Stomach (tissue), 9 donors: Measurements from ENCODE around the gene AAR2. TPM values are rescaled to one million over a fixed set of nuclear protein-coding genes. Genes with fewer than 3 reads are reported as not detected.

Source experiments
- DNase-seq, 2 donors: peaks; one replicate each; pipeline versions ENCODE4 v3.0.0 to v3.0.0-alpha.2; 2013 to 2019
- H3K27ac ChIP-seq, 5 donors: fragments of 200-600 bp in 4 of 5; sonication (generic) in 4 of 5; one replicate each; pipeline ENCODE4 v1.5.1; 2013 to 2019; ENCODE audit warnings: mild to moderate bottlenecking in 1 of 5, moderate library complexity in 1 of 5
- H3K27me3 ChIP-seq, 3 donors: fragments of 200-600 bp; sonication (generic); one replicate each; pipeline ENCODE4 v1.5.1; 2017 to 2019; ENCODE audit warnings: mixed run types in 1 of 3
- H3K36me3 ChIP-seq, 4 donors: fragments of 200-600 bp; sonication (generic); 1 replicate in 3 of 4; 2 replicates in 1 of 4; pipeline ENCODE4 v1.5.1; 2016 to 2019
- H3K4me1 ChIP-seq, 4 donors: fragments of 200-600 bp; sonication (generic); one replicate each; pipeline ENCODE4 v1.5.1; 2016 to 2019
- H3K4me3 ChIP-seq, 4 donors: fragments of 200-600 bp; sonication (generic) in 3 of 4; one replicate each; pipeline ENCODE4 v1.5.1; 2016 to 2019; ENCODE audit warnings: mild to moderate bottlenecking in 1 of 4
- H3K9me3 ChIP-seq, 4 donors: fragments of 200-600 bp; sonication (generic); one replicate each; pipeline ENCODE4 v1.5.1; 2016 to 2019
- CTCF ChIP-seq, 7 experiments: fragments of 450-650 bp in 4 of 7; fragments of 200-600 bp in 3 of 7; sonication (generic) in 3 of 7; IDR thresholded peaks; one replicate each; pipeline ENCODE4 v1.5.1; 2016 to 2019; ENCODE audit warnings: antibody characterized with exemption in 7 of 7, control low read depth in 2 of 7, mild to moderate bottlenecking in 1 of 7
- EP300 ChIP-seq: sonication (generic); formaldehyde crosslinking; IDR thresholded peaks from one replicate; pipeline ENCODE4 v1.6.1; 2017; ENCODE audit warnings: antibody characterized with exemption
- POLR2A ChIP-seq, 4 donors: fragments of 450-650 bp; IDR thresholded peaks; one replicate each; pipeline ENCODE4 v1.6.1; 2016; ENCODE audit warnings: antibody characterized with exemption in 4 of 4, control low read depth in 2 of 4, mild to moderate bottlenecking in 1 of 4, moderate library complexity in 1 of 4
- POLR2AphosphoS5 ChIP-seq, 3 donors: sonication (generic); formaldehyde crosslinking; IDR thresholded peaks; one replicate each; pipeline ENCODE4 v1.6.1; 2016; ENCODE audit warnings: antibody characterized with exemption in 3 of 3
- WGBS, 5 donors: extraction: QIAGEN DNeasy Blood & Tissue Kit in 3 of 5; methylation state at CpG; one replicate each; pipeline versions ENCODE4 v1.1.5 to v1.1.7; 2013 to 2018; 5-methylcytosine and 5-hydroxymethylcytosine counted together
- intact Hi-C: fragments of 100-400 bp; cut with DNase I; formaldehyde crosslinking; loops from one replicate; pipeline ENCODE4 v1.15.1; 2023; ENCODE audit warnings: low total_unique reads
- polyA plus RNA-seq, 3 donors: library from polyadenylated mRNA; stranded (reverse); fragments of 200-250 nt; gene quantifications; one replicate each; pipeline ENCODE4 v1.2.3, GENCODE V29; 2013
- total RNA-seq, 5 donors: library from RNA; depleted of rRNA; stranded (reverse); fragments of >200 nt; gene quantifications; one replicate each; pipeline versions ENCODE4 v1.1.0 to v1.2.3, GENCODE V29; 2014 to 2016
- donor health status: healthy with polysubstance abuse.
- donor health status: Bipolar disorder and iron deficiency.
- donor health status: healthy.

Gene AAR2
- total and polyA plus RNA-seq, 8 donors, result 4.7 to 75.6 (median 19.7) TPM

- intact Hi-C loops, result no loop called here
- no peaks in the 10 kb centered on the region for H3K9me3 ChIP-seq
Observed at GRCh38 chr20:36241678-36242077, 5.4 kb downstream of the AAR2 start.

GRCh38 chr20:36243726-36244125 lies 7.4 kb downstream of the AAR2 start:
- H3K4me3 ChIP-seq, result no peak overlapping the region
- intact Hi-C loops, result no loop called here
- no peaks in the 10 kb centered on the region for H3K27me3 ChIP-seq
- H3K27ac ChIP-seq, result no peak overlapping the region
- WGBS, 5 donors, result 29 to 54% (median 45%) methylated on average over 1 of the region's 1 CpG
- H3K9me3 ChIP-seq, result no peaks in the 10 kb centered on the region
- DNase-seq, result no peak
- TF ChIP-seq CTCF (IDR thresholded peaks at IDR 0.05), result no peak
- TF ChIP-seq POLR2AphosphoS5 (IDR thresholded peaks at IDR 0.05), result no peak
- no peak for TF ChIP-seq EP300
- TF ChIP-seq POLR2A (IDR thresholded peaks at IDR 0.05), result no peak
- H3K4me1 ChIP-seq, result peaks cover 0 to 34% (median 14%) of the 10 kb centered on the region in 4 donors
- peaks cover 63 to 96% (median 94%) of the 10 kb centered on the region in 4 donors for H3K36me3 ChIP-seq

More at GRCh38 chr20:36241678-36242077, 5.4 kb downstream of the AAR2 start:
- no peaks in the 10 kb centered on the region for H3K27me3 ChIP-seq
- 90 to 94% (median 92%) methylated on average over 4 of the region's 4 CpGs for WGBS, 5 donors
- H3K4me3 ChIP-seq, result no peak overlapping the region
- H3K27ac ChIP-seq, result no peak overlapping the region
- DNase-seq, result no peak
- peaks cover 17 to 54% (median 29%) of the 10 kb centered on the region in 4 donors for H3K4me1 ChIP-seq
- H3K36me3 ChIP-seq, result peaks cover 43 to 76% (median 73%) of the 10 kb centered on the region in 4 donors
- TF ChIP-seq POLR2A (IDR thresholded peaks at IDR 0.05) (no peak), CTCF (IDR thresholded peaks at IDR 0.05) (no peak), POLR2AphosphoS5 (IDR thresholded peaks at IDR 0.05) (no peak), EP300 (no peak)

- no peak for DNase-seq
- H3K4me1 ChIP-seq, result peaks cover 0 to 13% (median 8%) of the 10 kb centered on the region in 4 donors
- TF ChIP-seq POLR2AphosphoS5 (IDR thresholded peaks at IDR 0.05) (no peak), POLR2A (IDR thresholded peaks at IDR 0.05) (no peak)
- no peak overlapping the region for H3K27ac ChIP-seq
- H3K4me3 ChIP-seq, result no peak overlapping the region
- WGBS, 5 donors, result 74 to 94% (median 90%) methylated on average over 4 of the region's 4 CpGs
- no peaks in the 10 kb centered on the region for H3K9me3 ChIP-seq
- intact Hi-C loops, result no loop called here
- no peaks in the 10 kb centered on the region for H3K27me3 ChIP-seq
- peaks cover 49 to 100% (median 89%) of the 10 kb centered on the region in 4 donors for H3K36me3 ChIP-seq
Observed at GRCh38 chr20:36246401-36246800, 10.1 kb downstream of the AAR2 start.

- Histone ChIP-seq H3K4me3 (no peak overlapping the region), H3K27ac (no peak overlapping the region), H3K4me1 (peaks cover 0 to 2% (median 0%) of the 10 kb centered on the region in 4 donors), H3K36me3 (peaks cover 56 to 100% (median 89%) of the 10 kb centered on the region in 4 donors), H3K27me3 (no peaks in the 10 kb centered on the region), H3K9me3 (no peaks in the 10 kb centered on the region)
- 72 to 84% (median 82%) methylated on average over 4 of the region's 4 CpGs for WGBS, 5 donors
- intact Hi-C loops, result no loop called here
- no peak for DNase-seq
- TF ChIP-seq POLR2A (IDR thresholded peaks at IDR 0.05) (no peak), POLR2AphosphoS5 (IDR thresholded peaks at IDR 0.05) (no peak), CTCF (IDR thresholded peaks at IDR 0.05) (no peak), EP300 (no peak)
Observed at GRCh38 chr20:36248836-36249235, 12.6 kb downstream of the AAR2 start.

GRCh38 chr20:36249450-36249849 lies 13.2 kb downstream of the AAR2 start:
- no peak overlapping the region for H3K4me3 ChIP-seq
- TF ChIP-seq CTCF (IDR thresholded peaks at IDR 0.05), result no peak
- TF ChIP-seq POLR2AphosphoS5 (IDR thresholded peaks at IDR 0.05), result no peak
- no peak for TF ChIP-seq POLR2A (IDR thresholded peaks at IDR 0.05)
- no peak for TF ChIP-seq EP300
- H3K27me3 ChIP-seq, result no peaks in the 10 kb centered on the region
- no peak overlapping the region for H3K27ac ChIP-seq
- no peaks in the 10 kb centered on the region for H3K4me1 ChIP-seq
- intact Hi-C loops, result no loop called here
- 65 to 78% (median 77%) methylated on average over 3 of the region's 3 CpGs for WGBS, 5 donors
- peaks cover 53 to 100% (median 89%) of the 10 kb centered on the region in 4 donors for H3K36me3 ChIP-seq
- H3K9me3 ChIP-seq, result no peaks in the 10 kb centered on the region
- no peak for DNase-seq
